K562 (cell line): Measurements from ENCODE around the gene AP1M2. TPM values are rescaled to one million over a fixed set of nuclear protein-coding genes. Genes with fewer than 3 reads are reported as not detected.
A peak's percentile ranks its signal among the peaks of the same experiment; 100 is the strongest.

ENCODE experiments used
- EHMT2 ChIP-seq: fragments of 450-650 bp; IDR thresholded peaks from 2 replicates; pipeline ENCODE4 v1.6.1; 2018; ENCODE audit warnings: antibody characterized with exemption
- EP400 ChIP-seq: fragments of 450-650 bp; IDR thresholded peaks from 2 replicates; pipeline ENCODE4 v1.6.1; 2017; ENCODE audit warnings: antibody characterized with exemption, mild to moderate bottlenecking, moderate library complexity
- FOXK1 ChIP-seq: sonication (generic); formaldehyde crosslinking; IDR thresholded peaks from 2 replicates; pipeline ENCODE4 v1.8.0; 2022; ENCODE audit warnings: missing genetic modification reagents, mild to moderate bottlenecking, borderline replicate concordance
- FOXP4 ChIP-seq: sonication (generic); formaldehyde crosslinking; IDR thresholded peaks from 2 replicates; pipeline ENCODE4 v1.8.0; 2022; ENCODE audit warnings: mild to moderate bottlenecking, missing genetic modification reagents, borderline replicate concordance
- HBP1 ChIP-seq: fragments of 450-650 bp; formaldehyde crosslinking; IDR thresholded peaks from 2 replicates; pipeline ENCODE4 v1.4.0; 2022; ENCODE audit warnings: missing genetic modification characterization
- ILK ChIP-seq: fragments of 450-650 bp; IDR thresholded peaks from 2 replicates; pipeline ENCODE4 v1.6.1; 2016; ENCODE audit warnings: missing genetic modification characterization, low read depth, mild to moderate bottlenecking, missing compliant biosample characterization, moderate library complexity, borderline replicate concordance
- KDM4B ChIP-seq, 2 experiments: fragments of 450-650 bp in 1 of 2; sonication (generic) in 1 of 2; IDR thresholded peaks; 2 replicates each; pipeline ENCODE4 v1.6.1; 2016 to 2017; ENCODE audit warnings: borderline replicate concordance in 2 of 2, antibody characterized with exemption in 1 of 2, low read depth in 1 of 2, mild to moderate bottlenecking in 1 of 2
- MCM5 ChIP-seq: fragments of 450-650 bp; IDR thresholded peaks from 2 replicates; pipeline ENCODE4 v1.6.1; 2016; ENCODE audit warnings: low read depth
- NFXL1 ChIP-seq: fragments of 450-650 bp; formaldehyde crosslinking; IDR thresholded peaks from 2 replicates; pipeline ENCODE4 v1.4.0; 2021; ENCODE audit warnings: mild to moderate bottlenecking
- POLR2AphosphoS2 ChIP-seq: IDR thresholded peaks from 2 replicates; pipeline ENCODE4 v1.6.1; 2012; ENCODE audit warnings: low read length, improper control_type of control experiment
- POU5F1 ChIP-seq: fragments of 150-350 bp; IDR thresholded peaks from 2 replicates; pipeline ENCODE4 v1.6.1; 2014; ENCODE audit warnings: borderline replicate concordance, low read length, low read depth, mild to moderate bottlenecking; ENCODE audit not compliant: partially characterized antibody
- PPARD ChIP-seq: fragments of 250-450 bp; sonication (Bioruptor Pico); IDR thresholded peaks from 2 replicates; pipeline ENCODE4 v1.8.0; 2022; ENCODE audit warnings: inconsistent platforms, mild to moderate bottlenecking, moderate library complexity
- SIRT6 ChIP-seq: IDR thresholded peaks from one replicate; pipeline ENCODE4 v1.6.1; 2012; ENCODE audit warnings: low read depth, mild to moderate bottlenecking, control low read depth, inconsistent platforms, low read length, moderate library complexity
- TCF7L2 ChIP-seq: fragments of 150-350 bp; IDR thresholded peaks from 2 replicates; pipeline ENCODE4 v1.6.1; 2016; ENCODE audit warnings: low read depth, mild to moderate bottlenecking, low read length, moderate library complexity
- ZNF224 ChIP-seq: sonication (generic); formaldehyde crosslinking; IDR thresholded peaks from 2 replicates; pipeline ENCODE4 v1.8.0; 2022; ENCODE audit warnings: mild to moderate bottlenecking, missing genetic modification reagents
- ZNF274 ChIP-seq: IDR thresholded peaks from 2 replicates; pipeline ENCODE4 v1.6.1; 2011; ENCODE audit warnings: low read depth, mild to moderate bottlenecking, low read length, moderate library complexity, borderline replicate concordance
- polyA plus RNA-seq, 8 experiments: library from polyadenylated mRNA; depleted of rRNA in 4 of 8; stranded (reverse) in 5 of 8; unstranded in 3 of 8; fragments of >200 nt; fragmentation: Nextera tagmentation in 2 of 8; fragmentation: Illumina TruSeq in 1 of 8; extraction: Ambion mirVana in 2 of 8; extraction: Trizol in 1 of 8; gene quantifications; 2 replicates each; pipeline versions ENCODE4 v1.2.1 to v1.2.3, GENCODE V29; 2011 to 2014; ENCODE audit warnings: inconsistent platforms in 1 of 8, missing spikeins in 1 of 8
- total RNA-seq, 7 experiments: library from RNA; depleted of rRNA in 6 of 7; stranded (reverse); fragments of >200 nt in 6 of 7; fragmentation: Illumina TruSeq in 2 of 7; extraction: Trizol in 2 of 7; gene quantifications; 2 replicates each; pipeline versions ENCODE4 v1.2.1 to v1.2.3, GENCODE V29; 2011 to 2021; ENCODE audit warnings: low replicate concordance in 1 of 7
- TF ChIP-seq, protein P1 (sequence below): sonication (generic); formaldehyde crosslinking; IDR thresholded peaks from 2 replicates; pipeline ENCODE4 v1.9.0; 2022; ENCODE audit warnings: mild to moderate bottlenecking, missing genetic modification reagents
- TF ChIP-seq, protein P2 (sequence below): fragments of 250-450 bp; sonication (Bioruptor Pico); IDR thresholded peaks from 2 replicates; pipeline ENCODE4 v1.5.0; 2022; ENCODE audit warnings: mild to moderate bottlenecking
- TF ChIP-seq, protein P3 (sequence below): IDR thresholded peaks from 2 replicates; pipeline ENCODE4 v1.6.1; 2011; ENCODE audit warnings: borderline replicate concordance, low read depth, mild to moderate bottlenecking, moderate library complexity, low read length; ENCODE audit not compliant: insufficient read depth, poor library complexity, severe bottlenecking

AP1M2 gene
- total and polyA plus RNA-seq, 9 of the 15 experiments (the other 6 are each of a cell fraction or from before 2014, with no cell fraction given), result 0.33 to 1.4 (median 0.89) TPM; not detected in 1

DNA sequence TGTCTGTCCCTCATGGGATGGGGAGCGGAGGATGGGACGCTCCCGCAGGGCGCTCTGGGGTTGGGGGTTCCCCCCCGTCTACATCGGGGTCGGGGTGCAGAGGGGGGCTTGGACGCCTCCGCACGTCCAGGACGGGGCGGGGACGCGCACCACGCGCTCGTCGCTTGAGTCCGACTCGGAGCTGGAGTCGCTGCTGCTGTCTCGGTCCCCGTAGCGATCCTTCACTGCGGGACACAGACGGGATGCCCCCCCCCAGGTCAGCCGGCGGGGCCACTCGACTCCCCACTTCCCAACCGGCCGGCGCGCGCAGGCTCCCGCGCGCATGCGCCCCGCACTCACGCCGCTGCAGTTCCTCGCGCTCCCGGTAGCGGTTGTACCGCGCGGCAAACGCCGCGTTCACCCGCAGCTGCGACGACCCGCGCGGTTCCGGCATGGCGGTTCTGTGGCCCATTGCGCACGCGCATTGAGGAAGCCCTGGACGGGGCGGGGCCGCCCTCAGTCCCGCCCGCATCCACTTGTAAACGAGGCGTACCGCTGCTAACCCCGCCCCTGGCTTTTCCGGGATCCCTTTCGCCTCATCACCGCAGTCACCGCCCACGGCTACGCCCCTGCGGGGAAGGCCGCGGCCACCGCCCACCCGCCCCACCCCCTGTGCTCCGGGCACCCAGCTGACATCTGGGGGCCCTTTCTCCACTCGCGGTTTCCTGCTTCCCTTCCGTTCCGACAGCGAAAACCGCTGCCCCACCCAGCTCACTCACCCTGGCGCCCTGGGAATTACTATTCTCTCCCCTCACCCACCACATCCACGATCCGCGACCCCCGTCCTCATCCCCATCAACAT is 21.3 kb downstream of the AP1M2 start, which contains the start of gene KRI1 (continued):
- TF ChIP-seq ZNF224 (CRISPR knock-in tag), result no peak
- no peak for TF ChIP-seq POU5F1
- no peak for TF ChIP-seq FOXP4 (CRISPR knock-in tag)
- TF ChIP-seq, protein P1, sequence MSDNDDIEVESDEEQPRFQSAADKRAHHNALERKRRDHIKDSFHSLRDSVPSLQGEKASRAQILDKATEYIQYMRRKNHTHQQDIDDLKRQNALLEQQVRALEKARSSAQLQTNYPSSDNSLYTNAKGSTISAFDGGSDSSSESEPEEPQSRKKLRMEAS (CRISPR knock-in tag), result peak; percentile 90
- TF ChIP-seq, protein P2, sequence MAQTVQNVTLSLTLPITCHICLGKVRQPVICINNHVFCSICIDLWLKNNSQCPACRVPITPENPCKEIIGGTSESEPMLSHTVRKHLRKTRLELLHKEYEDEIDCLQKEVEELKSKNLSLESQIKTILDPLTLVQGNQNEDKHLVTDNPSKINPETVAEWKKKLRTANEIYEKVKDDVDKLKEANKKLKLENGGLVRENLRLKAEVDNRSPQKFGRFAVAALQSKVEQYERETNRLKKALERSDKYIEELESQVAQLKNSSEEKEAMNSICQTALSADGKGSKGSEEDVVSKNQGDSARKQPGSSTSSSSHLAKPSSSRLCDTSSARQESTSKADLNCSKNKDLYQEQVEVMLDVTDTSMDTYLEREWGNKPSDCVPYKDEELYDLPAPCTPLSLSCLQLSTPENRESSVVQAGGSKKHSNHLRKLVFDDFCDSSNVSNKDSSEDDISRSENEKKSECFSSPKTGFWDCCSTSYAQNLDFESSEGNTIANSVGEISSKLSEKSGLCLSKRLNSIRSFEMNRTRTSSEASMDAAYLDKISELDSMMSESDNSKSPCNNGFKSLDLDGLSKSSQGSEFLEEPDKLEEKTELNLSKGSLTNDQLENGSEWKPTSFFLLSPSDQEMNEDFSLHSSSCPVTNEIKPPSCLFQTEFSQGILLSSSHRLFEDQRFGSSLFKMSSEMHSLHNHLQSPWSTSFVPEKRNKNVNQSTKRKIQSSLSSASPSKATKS (CRISPR knock-in tag), result no peak
- TF ChIP-seq EHMT2, result no peak
- no peak for TF ChIP-seq TCF7L2
- no peak for TF ChIP-seq SIRT6
- TF ChIP-seq, protein P3, sequence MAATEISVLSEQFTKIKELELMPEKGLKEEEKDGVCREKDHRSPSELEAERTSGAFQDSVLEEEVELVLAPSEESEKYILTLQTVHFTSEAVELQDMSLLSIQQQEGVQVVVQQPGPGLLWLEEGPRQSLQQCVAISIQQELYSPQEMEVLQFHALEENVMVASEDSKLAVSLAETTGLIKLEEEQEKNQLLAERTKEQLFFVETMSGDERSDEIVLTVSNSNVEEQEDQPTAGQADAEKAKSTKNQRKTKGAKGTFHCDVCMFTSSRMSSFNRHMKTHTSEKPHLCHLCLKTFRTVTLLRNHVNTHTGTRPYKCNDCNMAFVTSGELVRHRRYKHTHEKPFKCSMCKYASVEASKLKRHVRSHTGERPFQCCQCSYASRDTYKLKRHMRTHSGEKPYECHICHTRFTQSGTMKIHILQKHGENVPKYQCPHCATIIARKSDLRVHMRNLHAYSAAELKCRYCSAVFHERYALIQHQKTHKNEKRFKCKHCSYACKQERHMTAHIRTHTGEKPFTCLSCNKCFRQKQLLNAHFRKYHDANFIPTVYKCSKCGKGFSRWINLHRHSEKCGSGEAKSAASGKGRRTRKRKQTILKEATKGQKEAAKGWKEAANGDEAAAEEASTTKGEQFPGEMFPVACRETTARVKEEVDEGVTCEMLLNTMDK, result peak; percentile 74
- TF ChIP-seq ZNF274, result no peak
- TF ChIP-seq FOXK1, result no peak
- TF ChIP-seq HBP1, result no peak
- TF ChIP-seq KDM4B (IDR thresholded peaks at IDR 0.05; ENCODE audit: borderline replicate concordance in 2 of 2, low read depth in 1 of 2), result no peak; a peak in 1 of 4 replicates
- no peak for TF ChIP-seq ILK (tag)
- TF ChIP-seq MCM5, result no peak
- TF ChIP-seq POLR2AphosphoS2, result no peak
- TF ChIP-seq EP400, result peak; percentile 75
- no peak for TF ChIP-seq PPARD (CRISPR knock-in tag)
- no peak for TF ChIP-seq NFXL1
